ENCODE measurements around the gene SPNS3. TPM values are rescaled to one million over a fixed set of nuclear protein-coding genes. Genes with fewer than 3 reads are reported as not detected.

Gene SPNS3
- total and polyA plus RNA-seq, 2 of the 8 experiments (the other 6 are each of a cell fraction or from before 2014, with no cell fraction given), result not detected

- TF ChIP-seq CHD7 (IDR thresholded peaks at IDR 0.05; ENCODE audit: insufficient replicate concordance, low read length), result no peak
- TF ChIP-seq RXRA (IDR thresholded peaks at IDR 0.05; ENCODE audit: insufficient read depth, low read depth, low read length), result no peak
- TF ChIP-seq CBX5 (IDR thresholded peaks at IDR 0.05; ENCODE audit: low read depth, low read length), result no peak
- no peak for TF ChIP-seq YY1 (IDR thresholded peaks at IDR 0.05; ENCODE audit: low read depth, low read length)
- TF ChIP-seq TAF1 (IDR thresholded peaks at IDR 0.05; ENCODE audit: low read depth, low read length), result no peak
- TF ChIP-seq, protein P1, sequence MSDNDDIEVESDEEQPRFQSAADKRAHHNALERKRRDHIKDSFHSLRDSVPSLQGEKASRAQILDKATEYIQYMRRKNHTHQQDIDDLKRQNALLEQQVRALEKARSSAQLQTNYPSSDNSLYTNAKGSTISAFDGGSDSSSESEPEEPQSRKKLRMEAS (IDR thresholded peaks at IDR 0.05), result no peak
- no peak for TF ChIP-seq RBBP5 (IDR thresholded peaks at IDR 0.05; ENCODE audit: borderline replicate concordance, low read depth, low read length)
- no peak for TF ChIP-seq SUZ12 (IDR thresholded peaks at IDR 0.05; ENCODE audit: low read length)
- TF ChIP-seq SIN3A (conservative IDR thresholded peaks at IDR 0.05 in 1 of 2, IDR thresholded peaks at IDR 0.05 in 1 of 2; ENCODE audit: low read depth in 1 of 2, low read length in 2 of 2), result no peak
- no peak for TF ChIP-seq KDM5A (IDR thresholded peaks at IDR 0.05; ENCODE audit: low read length)
- TF ChIP-seq CBX8 (IDR thresholded peaks at IDR 0.05; ENCODE audit: borderline replicate concordance, low read depth, low read length), result no peak
Observed at GRCh38 chr17:4433515-4434031, at the start of gene SPNS3 (continued).
